GM21576 (cell line): ENCODE measurements around the gene S1PR1.
"Not testable (repeated sequence)": the region's sequence is repeated elsewhere in the genome, so short reads cannot be mapped to it uniquely, and the experiment has no call there.

Experiments
- ATAC-seq: cut with Tn5 transposase; IDR thresholded peaks from one replicate; pipeline ENCODE4 v1.9.1; 2021; ENCODE audit warnings: mild to moderate bottlenecking, moderate library complexity; ENCODE audit not compliant: unreplicated experiment

Gene S1PR1

DNA sequence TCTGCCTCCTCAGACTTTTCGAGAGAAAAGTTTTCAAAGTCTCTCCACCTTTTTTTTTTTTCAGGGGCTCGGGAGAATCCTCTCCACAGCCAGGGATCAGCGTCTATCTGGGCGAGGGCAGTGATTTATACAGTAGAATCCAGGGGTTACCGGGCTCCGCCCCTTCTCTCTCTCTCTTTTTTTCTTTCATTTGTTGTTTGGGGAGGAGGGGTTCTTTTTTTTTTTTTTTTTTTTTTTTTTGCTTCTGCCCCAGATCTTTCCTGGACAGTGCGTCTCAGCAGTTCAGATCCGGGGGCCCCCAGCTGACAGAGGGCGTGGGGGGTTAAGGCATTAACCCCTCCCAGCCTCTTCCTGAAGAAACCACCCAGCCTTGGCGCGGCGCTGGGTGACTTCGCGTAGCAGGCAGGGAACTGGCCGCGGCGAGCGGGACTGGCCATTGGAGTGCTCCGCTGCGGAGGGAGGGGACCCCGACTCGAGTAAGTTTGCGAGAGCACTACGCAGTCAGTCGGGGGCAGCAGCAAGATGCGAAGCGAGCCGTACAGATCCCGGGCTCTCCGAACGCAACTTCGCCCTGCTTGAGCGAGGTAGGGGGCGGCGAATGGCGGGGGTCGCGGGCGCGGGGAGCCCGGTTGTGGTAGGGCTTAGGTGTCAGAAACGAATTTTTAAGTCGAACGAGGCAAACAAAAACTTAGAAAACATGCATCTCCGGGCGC, at the start of gene S1PR1:
Gene S1PR1, plus strand, starts transcription at position 504 of the 713 bp plus-strand sequence. CDS start 1,966 bp downstream, outside the sequence.
- ATAC-seq: peak; percentile 28

DNA sequence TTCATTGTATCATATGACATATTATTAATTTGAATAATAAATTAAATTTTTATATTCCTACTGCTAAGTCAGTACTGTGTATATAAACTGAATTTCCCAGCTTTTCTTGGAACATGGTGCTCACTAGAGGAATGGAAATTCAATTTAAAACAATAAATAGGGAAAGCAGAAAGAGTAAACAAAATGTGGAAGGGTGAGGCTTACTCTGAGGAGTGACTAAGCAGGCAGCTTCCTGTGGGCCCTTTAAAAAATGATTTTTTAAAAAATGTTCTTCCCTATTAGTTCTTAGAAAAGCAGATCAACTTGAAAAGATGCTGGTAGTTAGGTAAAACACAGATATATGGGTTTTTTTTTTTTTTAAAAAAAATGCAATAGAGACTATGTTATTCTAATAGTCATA, 49.5 kb upstream of the S1PR1 start:
- ATAC-seq: no peak

DNA sequence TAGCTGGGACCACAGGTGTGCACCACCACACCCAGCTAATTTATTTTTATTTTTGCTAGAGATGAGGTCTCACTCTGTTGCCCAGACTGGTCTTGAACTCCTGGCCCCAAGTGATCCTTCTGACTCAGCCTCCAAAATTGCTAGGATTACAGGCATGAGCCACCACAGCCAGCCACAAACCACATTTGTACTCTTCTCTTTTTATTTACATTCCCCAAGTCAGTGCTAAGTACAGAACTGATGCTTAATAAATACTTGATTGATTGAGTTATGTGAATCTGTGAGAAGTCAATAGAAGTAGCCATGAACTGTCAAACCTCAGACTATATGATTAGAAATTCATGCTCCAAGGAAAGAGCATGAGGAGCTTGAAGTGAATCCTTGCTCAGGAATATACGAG, 48.5 kb upstream of the S1PR1 start:
- no peak for ATAC-seq

DNA sequence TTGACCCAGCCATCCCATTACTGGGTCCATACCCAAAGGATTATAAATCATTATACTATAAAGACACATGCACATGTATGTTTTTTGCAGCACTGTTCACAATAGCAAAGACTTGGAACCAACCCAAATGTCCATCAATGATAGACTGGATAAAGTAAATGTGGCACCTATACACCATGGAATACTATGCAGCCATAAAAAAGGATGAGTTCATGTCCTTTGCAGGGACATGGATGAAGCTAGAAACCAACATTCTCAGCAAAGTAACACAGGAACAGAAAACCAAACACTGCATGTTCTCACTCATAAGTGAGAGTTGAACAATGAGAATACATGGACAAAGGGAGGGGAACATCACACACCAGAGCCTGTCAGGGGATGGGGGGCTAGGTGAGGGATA, 47.9 kb upstream of the S1PR1 start:
- ATAC-seq: not testable (repeated sequence)

GRCh38 chr1:101190441-101190840, 46.4 kb upstream of the S1PR1 start:
- ATAC-seq: no peak

- ATAC-seq: no peak
Measured at GRCh38 chr1:101191049-101191448, 45.8 kb upstream of the S1PR1 start.

- ATAC-seq: no peak
Measured at GRCh38 chr1:101193733-101194169, 43.1 kb upstream of the S1PR1 start.

GRCh38 chr1:101194746-101195145, 42.1 kb upstream of the S1PR1 start:
- no peak for ATAC-seq

DNA sequence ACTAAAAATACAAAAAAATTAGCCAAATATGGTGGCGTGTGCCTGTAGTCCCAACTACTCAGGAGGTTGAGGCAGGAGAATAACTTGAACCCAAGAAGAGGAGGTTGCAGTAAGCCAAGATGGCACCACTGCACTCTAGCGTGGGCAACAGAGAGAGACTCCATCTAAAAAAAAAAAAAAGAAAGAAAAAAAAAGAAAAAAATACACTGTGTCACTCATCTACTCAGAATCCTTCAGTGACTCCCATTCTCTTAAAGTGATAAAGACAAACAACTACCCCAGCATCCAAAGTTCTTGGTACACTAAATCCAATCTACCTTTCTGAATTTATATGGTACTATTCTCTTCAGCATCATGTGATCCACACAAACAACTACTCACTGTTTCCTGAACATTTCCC, 40.2 kb upstream of the S1PR1 start:
- ATAC-seq: no peak

- ATAC-seq: peak; percentile 99
Measured at GRCh38 chr1:101198842-101199636, 37.8 kb upstream of the S1PR1 start.

- ATAC-seq: no peak
Measured at GRCh38 chr1:101199637-101199982, 37.2 kb upstream of the S1PR1 start.

DNA sequence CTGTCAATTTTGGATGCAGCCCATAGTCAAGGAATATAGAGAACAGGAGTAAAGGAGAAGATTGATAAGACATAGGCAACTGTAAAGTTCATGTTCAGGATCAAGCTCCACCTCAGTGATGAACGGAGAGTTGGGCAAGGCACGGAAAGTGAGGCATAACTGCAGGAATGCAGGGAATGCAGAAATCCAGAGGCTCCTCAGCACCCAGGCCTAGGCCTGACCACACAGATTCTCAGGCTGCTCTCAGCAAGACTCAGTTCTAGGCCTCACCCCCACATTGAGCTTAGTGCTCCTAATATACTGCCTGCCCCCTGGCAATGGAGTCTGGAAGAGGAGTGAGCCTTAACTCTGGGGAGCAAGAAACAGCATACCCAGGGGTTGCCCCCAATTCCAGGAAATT, 36.3 kb upstream of the S1PR1 start:
- ATAC-seq: no peak

- no peak for ATAC-seq
Measured at GRCh38 chr1:101203820-101204540, 32.8 kb upstream of the S1PR1 start.

DNA sequence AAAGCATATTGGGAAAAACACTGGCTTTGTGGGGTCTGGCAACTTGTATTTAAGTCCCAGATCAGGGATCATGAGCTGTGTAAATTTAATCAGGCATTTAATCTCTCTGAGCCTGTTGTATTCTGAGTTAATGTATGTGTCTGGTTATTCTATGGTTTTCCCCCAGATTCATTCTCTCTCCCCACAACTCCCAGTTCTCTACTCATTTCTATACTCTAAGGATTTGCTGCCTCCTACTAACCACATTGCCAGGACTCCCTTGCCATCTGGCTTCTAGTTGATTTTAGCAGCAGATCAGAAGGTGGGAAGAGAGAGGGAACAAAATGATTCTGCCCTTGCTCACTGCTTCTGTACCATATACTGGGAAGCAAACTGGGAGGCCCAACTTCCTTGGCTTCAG, 31.4 kb upstream of the S1PR1 start:
- no peak for ATAC-seq

GRCh38 chr1:101206139-101206538, 30.7 kb upstream of the S1PR1 start:
- not testable (repeated sequence) for ATAC-seq

GRCh38 chr1:101207271-101207670, 29.5 kb upstream of the S1PR1 start:
- not testable (repeated sequence) for ATAC-seq

- ATAC-seq: no peak
Measured at GRCh38 chr1:101207891-101208290, 28.9 kb upstream of the S1PR1 start.

DNA sequence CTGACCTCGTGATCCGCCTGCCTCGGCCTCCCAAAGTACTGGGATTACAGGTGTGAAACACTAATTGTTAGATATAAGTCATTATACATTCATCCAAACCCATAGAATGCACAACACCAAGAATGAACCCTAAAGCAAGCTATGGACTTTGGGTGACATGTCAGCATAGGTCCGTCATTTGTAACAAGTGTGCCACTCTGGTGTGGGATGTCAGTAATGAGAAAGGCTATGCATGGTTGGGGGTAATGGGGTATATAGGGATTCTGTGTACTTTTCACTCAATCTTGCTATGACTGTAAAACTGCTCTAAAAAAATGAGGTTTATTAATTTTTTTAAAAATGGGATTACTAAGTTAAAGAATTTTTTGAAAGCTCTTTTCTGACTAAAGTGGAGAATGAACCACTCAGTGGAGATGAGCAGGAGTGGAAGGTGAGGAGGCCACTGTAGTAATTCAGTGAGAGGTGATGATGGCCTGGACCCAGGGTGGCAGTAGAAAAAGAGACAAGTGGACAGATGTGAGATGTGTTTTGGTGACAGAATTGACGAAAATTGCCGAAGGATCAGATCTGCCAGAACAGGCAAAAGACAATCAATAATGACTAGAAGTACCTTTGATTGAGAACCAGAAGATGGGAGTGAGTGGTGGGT, 21.3 kb upstream of the S1PR1 start:
- ATAC-seq: no peak

- no peak for ATAC-seq
Measured at GRCh38 chr1:101216623-101217022, 20.2 kb upstream of the S1PR1 start.

DNA sequence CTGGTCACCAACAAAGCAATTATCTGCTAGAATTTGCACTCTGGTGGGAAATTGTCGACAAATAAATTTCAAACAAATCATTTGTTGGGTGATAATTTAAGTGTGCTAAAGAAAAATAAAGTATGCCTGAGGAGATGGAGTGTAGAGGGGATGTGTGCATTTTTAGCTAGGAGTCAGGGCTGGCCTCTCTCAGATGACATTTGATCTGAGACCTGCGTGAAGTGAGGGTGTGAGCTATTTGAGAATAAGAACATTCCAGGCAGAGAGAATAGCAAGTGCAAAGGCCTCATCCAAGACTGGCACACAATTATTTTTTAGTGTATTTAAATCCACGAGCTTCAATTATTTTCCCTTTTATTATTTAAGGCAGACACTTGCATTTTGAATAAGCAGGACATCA, 19.7 kb upstream of the S1PR1 start:
- ATAC-seq: no peak

- not testable (repeated sequence) for ATAC-seq
Measured at GRCh38 chr1:101218968-101219367, 17.9 kb upstream of the S1PR1 start.
